ENCODE results near the gene GPR17.

Gene GPR17

GRCh38 chr2:127645395-127646291 is at the start of gene GPR17:
TSS of gene GPR17 (plus strand) at chr2:127646153. CDS start at chr2:127650736, 4,583 bp downstream.
- DNase-seq, result no peak

- DNase-seq, result no peak
These were observed 49.5 kb upstream of the GPR17 start for GRCh38 chr2:127596311-127597045.

GRCh38 chr2:127597046-127597983 is 48.6 kb upstream of the GPR17 start:
- DNase-seq, result no peak

- DNase-seq, result no peak
These were observed 48.0 kb upstream of the GPR17 start for GRCh38 chr2:127597984-127598380.

- no peak for DNase-seq
These were observed 47.2 kb upstream of the GPR17 start for GRCh38 chr2:127598711-127599110.

- no peak for DNase-seq
These were observed 46.7 kb upstream of the GPR17 start for GRCh38 chr2:127599211-127599610.

- DNase-seq, result no peak
These were observed 41.0 kb upstream of the GPR17 start for GRCh38 chr2:127604986-127605385.

- no peak for DNase-seq
These were observed 40.2 kb upstream of the GPR17 start for GRCh38 chr2:127605691-127606263.

- DNase-seq, result no peak
These were observed 39.1 kb upstream of the GPR17 start for GRCh38 chr2:127606625-127607398.

- no peak for DNase-seq
These were observed 38.5 kb upstream of the GPR17 start for GRCh38 chr2:127607399-127607908.

GRCh38 chr2:127608061-127609030 is 37.6 kb upstream of the GPR17 start:
- no peak for DNase-seq

GRCh38 chr2:127609031-127609751 is 36.8 kb upstream of the GPR17 start:
- DNase-seq, result no peak

- DNase-seq, result no peak
These were observed 36.1 kb upstream of the GPR17 start for GRCh38 chr2:127609818-127610217.

GRCh38 chr2:127610561-127610960 is 35.4 kb upstream of the GPR17 start:
- DNase-seq, result no peak

- no peak for DNase-seq
These were observed 34.7 kb upstream of the GPR17 start for GRCh38 chr2:127611076-127611925.

- no peak for DNase-seq
These were observed 33.7 kb upstream of the GPR17 start for GRCh38 chr2:127612111-127612822.

GRCh38 chr2:127614246-127614645 is 31.7 kb upstream of the GPR17 start:
- DNase-seq, result no peak

GRCh38 chr2:127614731-127615130 is 31.2 kb upstream of the GPR17 start:
- no peak for DNase-seq
